Measurements from ENCODE around the gene ARHGEF16. TPM values are rescaled to one million over a fixed set of nuclear protein-coding genes. Genes with fewer than 3 reads are reported as not detected.

The ARHGEF16 gene
- total RNA-seq, 1 donor from 2014 or later = 33.0 TPM

- TF ChIP-seq, protein P1, sequence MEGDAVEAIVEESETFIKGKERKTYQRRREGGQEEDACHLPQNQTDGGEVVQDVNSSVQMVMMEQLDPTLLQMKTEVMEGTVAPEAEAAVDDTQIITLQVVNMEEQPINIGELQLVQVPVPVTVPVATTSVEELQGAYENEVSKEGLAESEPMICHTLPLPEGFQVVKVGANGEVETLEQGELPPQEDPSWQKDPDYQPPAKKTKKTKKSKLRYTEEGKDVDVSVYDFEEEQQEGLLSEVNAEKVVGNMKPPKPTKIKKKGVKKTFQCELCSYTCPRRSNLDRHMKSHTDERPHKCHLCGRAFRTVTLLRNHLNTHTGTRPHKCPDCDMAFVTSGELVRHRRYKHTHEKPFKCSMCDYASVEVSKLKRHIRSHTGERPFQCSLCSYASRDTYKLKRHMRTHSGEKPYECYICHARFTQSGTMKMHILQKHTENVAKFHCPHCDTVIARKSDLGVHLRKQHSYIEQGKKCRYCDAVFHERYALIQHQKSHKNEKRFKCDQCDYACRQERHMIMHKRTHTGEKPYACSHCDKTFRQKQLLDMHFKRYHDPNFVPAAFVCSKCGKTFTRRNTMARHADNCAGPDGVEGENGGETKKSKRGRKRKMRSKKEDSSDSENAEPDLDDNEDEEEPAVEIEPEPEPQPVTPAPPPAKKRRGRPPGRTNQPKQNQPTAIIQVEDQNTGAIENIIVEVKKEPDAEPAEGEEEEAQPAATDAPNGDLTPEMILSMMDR (IDR thresholded peaks at IDR 0.05; ENCODE audit: insufficient read depth, low read length, poor library complexity, severe bottlenecking) = no peak
- no peaks in the 10 kb centered on the region for H3K36me3 ChIP-seq (ENCODE audit: control insufficient read depth, insufficient read depth, low read length)
- DNase-seq (ENCODE audit: low read depth) = no peak
- H3K27me3 ChIP-seq (ENCODE audit: control insufficient read depth, insufficient read depth, low read length) = no peaks in the 10 kb centered on the region
- no peak overlapping the region for H3K4me3 ChIP-seq (ENCODE audit: low read depth, low read length)
Observed at GRCh38 chr1:3507636-3508275, 53.3 kb downstream of the ARHGEF16 start.

DNA sequence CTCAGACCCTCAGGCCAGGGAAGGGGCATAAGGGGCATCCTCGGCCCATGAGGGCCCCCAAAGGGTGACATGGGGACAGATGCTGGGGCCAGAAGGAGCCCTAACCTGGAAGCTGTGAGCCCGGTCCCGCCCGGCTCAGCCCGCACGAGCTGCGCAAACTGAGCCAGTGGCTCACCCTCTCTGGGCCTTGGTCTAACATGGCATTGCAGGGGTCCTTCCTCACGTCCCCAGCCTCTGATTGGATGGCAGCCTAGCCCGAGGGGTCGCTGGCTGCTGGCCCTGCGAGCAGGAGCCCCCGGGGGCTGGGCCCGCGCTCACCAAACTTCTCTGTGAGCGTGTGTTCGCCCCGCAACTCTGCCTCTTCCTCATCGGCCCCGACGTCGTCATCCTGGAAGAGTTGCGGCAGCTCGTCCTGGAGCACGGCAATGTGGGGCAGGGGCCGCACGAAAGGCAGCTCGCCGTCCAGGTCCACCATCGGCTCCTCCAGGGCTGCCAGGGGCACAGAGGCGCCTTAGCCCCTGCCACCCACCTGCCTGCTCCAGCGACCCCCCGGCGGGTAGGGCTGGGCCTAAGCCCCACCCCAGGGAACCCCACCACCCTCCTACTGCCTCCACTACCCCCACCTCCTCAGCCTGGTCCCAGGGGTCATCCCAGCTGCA, 54.4 kb downstream of the ARHGEF16 start:
- H3K36me3 ChIP-seq (ENCODE audit: control insufficient read depth, insufficient read depth, low read length) = no peaks in the 10 kb centered on the region
- TF ChIP-seq, protein P1 (IDR thresholded peaks at IDR 0.05; ENCODE audit: insufficient read depth, low read length, poor library complexity, severe bottlenecking) = no peak
- no peak for DNase-seq (ENCODE audit: low read depth)
- H3K27me3 ChIP-seq (ENCODE audit: control insufficient read depth, insufficient read depth, low read length) = no peaks in the 10 kb centered on the region
- no peak overlapping the region for H3K4me3 ChIP-seq (ENCODE audit: low read depth, low read length)

DNA sequence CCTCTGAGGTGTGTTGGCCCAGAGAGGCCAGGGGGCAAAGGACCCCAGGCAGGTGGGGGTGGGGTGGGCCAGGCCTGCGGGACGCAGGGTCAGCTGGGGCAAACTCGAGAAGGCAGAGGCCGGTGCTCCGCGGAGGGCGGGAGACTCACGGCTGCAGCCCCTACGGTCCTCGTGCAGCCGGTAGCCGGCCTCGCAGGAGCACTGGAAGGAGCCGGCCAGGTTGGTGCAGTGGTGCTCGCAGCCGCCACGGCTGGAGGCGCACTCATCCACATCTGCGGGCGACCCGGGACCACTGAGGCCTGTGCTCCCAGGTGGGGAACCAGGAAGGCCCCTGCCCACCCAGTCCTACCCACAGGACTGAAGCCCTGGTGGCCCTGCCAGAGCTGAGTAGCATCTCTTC, 55.3 kb downstream of the ARHGEF16 start:
- no peaks in the 10 kb centered on the region for H3K27me3 ChIP-seq (ENCODE audit: control insufficient read depth, insufficient read depth, low read length)
- TF ChIP-seq, protein P1 (IDR thresholded peaks at IDR 0.05; ENCODE audit: insufficient read depth, low read length, poor library complexity, severe bottlenecking) = no peak
- DNase-seq (ENCODE audit: low read depth) = no peak
- no peaks in the 10 kb centered on the region for H3K36me3 ChIP-seq (ENCODE audit: control insufficient read depth, insufficient read depth, low read length)
- H3K4me3 ChIP-seq (ENCODE audit: low read depth, low read length) = no peak overlapping the region

GRCh38 chr1:3510136-3510955, 55.9 kb downstream of the ARHGEF16 start:
- DNase-seq (ENCODE audit: low read depth) = no peak
- TF ChIP-seq, protein P1 (IDR thresholded peaks at IDR 0.05; ENCODE audit: insufficient read depth, low read length, poor library complexity, severe bottlenecking) = no peak
- no peaks in the 10 kb centered on the region for H3K27me3 ChIP-seq (ENCODE audit: control insufficient read depth, insufficient read depth, low read length)

GRCh38 chr1:3510956-3511250, 56.4 kb downstream of the ARHGEF16 start:
- no peaks in the 10 kb centered on the region for H3K36me3 ChIP-seq (ENCODE audit: control insufficient read depth, insufficient read depth, low read length)
- no peak overlapping the region for H3K4me3 ChIP-seq (ENCODE audit: low read depth, low read length)
- no peaks in the 10 kb centered on the region for H3K27me3 ChIP-seq (ENCODE audit: control insufficient read depth, insufficient read depth, low read length)
- DNase-seq (ENCODE audit: low read depth) = no peak
- TF ChIP-seq, protein P1 (IDR thresholded peaks at IDR 0.05; ENCODE audit: insufficient read depth, low read length, poor library complexity, severe bottlenecking) = no peak

More at GRCh38 chr1:3510136-3510955, 55.9 kb downstream of the ARHGEF16 start:
- H3K36me3 ChIP-seq (ENCODE audit: control insufficient read depth, insufficient read depth, low read length) = no peaks in the 10 kb centered on the region
- H3K4me3 ChIP-seq (ENCODE audit: low read depth, low read length) = no peak overlapping the region
